Stomach (tissue), 4 donors: ENCODE measurements around the gene CFAP65.

Experiments
- POLR2A ChIP-seq, 4 donors: fragments of 450-650 bp; IDR thresholded peaks; one replicate each; pipeline ENCODE4 v1.6.1; 2016; ENCODE audit warnings: antibody characterized with exemption in 4 of 4, control low read depth in 2 of 4, mild to moderate bottlenecking in 1 of 4, moderate library complexity in 1 of 4
- POLR2AphosphoS5 ChIP-seq, 3 donors: sonication (generic); formaldehyde crosslinking; IDR thresholded peaks; one replicate each; pipeline ENCODE4 v1.6.1; 2016; ENCODE audit warnings: antibody characterized with exemption in 3 of 3
- TF ChIP-seq, protein P1 (sequence below), 7 experiments: fragments of 450-650 bp in 4 of 7; fragments of 200-600 bp in 3 of 7; sonication (generic) in 3 of 7; IDR thresholded peaks; one replicate each; pipeline ENCODE4 v1.5.1; 2016 to 2019; ENCODE audit warnings: antibody characterized with exemption in 7 of 7, control low read depth in 2 of 7, mild to moderate bottlenecking in 1 of 7

DNA sequence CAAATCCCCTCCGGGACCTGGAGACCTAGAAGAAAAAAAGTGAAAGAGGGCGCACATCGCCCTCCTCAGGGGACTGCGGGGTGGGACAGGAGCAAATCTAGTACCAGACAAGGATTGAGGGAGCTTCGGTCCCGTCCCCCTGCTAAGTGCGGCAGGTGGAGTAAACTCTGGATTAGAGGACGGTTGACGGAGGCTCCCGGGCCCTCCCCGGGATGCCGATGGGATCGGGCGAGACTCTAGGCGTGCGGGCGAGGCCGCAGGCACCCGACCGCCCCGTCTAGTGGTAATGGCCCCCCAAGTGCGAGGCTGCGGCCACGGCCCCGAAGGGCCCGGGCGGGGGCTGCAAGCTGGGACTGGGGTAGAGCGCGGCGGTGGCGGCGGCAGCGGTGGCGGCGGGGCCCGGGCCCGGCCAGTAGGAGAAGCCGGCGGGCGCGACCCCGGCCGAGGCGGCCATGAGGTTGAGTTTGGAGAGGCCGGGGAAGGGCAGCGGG lies 59.9 kb downstream of the CFAP65 start:
- TF ChIP-seq, protein P1, sequence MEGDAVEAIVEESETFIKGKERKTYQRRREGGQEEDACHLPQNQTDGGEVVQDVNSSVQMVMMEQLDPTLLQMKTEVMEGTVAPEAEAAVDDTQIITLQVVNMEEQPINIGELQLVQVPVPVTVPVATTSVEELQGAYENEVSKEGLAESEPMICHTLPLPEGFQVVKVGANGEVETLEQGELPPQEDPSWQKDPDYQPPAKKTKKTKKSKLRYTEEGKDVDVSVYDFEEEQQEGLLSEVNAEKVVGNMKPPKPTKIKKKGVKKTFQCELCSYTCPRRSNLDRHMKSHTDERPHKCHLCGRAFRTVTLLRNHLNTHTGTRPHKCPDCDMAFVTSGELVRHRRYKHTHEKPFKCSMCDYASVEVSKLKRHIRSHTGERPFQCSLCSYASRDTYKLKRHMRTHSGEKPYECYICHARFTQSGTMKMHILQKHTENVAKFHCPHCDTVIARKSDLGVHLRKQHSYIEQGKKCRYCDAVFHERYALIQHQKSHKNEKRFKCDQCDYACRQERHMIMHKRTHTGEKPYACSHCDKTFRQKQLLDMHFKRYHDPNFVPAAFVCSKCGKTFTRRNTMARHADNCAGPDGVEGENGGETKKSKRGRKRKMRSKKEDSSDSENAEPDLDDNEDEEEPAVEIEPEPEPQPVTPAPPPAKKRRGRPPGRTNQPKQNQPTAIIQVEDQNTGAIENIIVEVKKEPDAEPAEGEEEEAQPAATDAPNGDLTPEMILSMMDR (IDR thresholded peaks at IDR 0.05), result no peak
- no peak for TF ChIP-seq POLR2A (IDR thresholded peaks at IDR 0.05)
- no peak for TF ChIP-seq POLR2AphosphoS5 (IDR thresholded peaks at IDR 0.05)
